Hindlimb muscle (tissue), 1 donor: ENCODE data around the gene MCC. TPM values are rescaled to one million over a fixed set of nuclear protein-coding genes. Genes with fewer than 3 reads are reported as not detected.

ENCODE experiments used
- DNase-seq: peaks from one replicate; pipeline ENCODE4 v3.0.0-alpha.2; 2013
- polyA plus RNA-seq: library from polyadenylated mRNA; unstranded; fragments of 120-200 nt; gene quantifications from one replicate; pipeline ENCODE4 v1.2.1, GENCODE V29; 2013; ENCODE audit not compliant: insufficient read length

The MCC gene
- polyA plus RNA-seq, 1 donor: 17.8 TPM

- no peak for DNase-seq
These were observed 129.6 kb downstream of the MCC start for GRCh38 chr5:113358696-113359095.

GRCh38 chr5:113357696-113358476 is 130.4 kb downstream of the MCC start:
- no peak for DNase-seq

- DNase-seq: no peak
These were observed 131.8 kb downstream of the MCC start for GRCh38 chr5:113356487-113356886.

GRCh38 chr5:113354055-113354454 is 134.2 kb downstream of the MCC start:
- DNase-seq: no peak

- DNase-seq: no peak
These were observed 140.7 kb downstream of the MCC start for GRCh38 chr5:113347572-113347971.

- no peak for DNase-seq
These were observed 143.0 kb downstream of the MCC start for GRCh38 chr5:113344973-113345940.

- no peak for DNase-seq
These were observed 144.9 kb downstream of the MCC start for GRCh38 chr5:113343343-113343742.

- no peak for DNase-seq
These were observed 147.7 kb downstream of the MCC start for GRCh38 chr5:113340537-113340936.

GRCh38 chr5:113338628-113339027 is 149.6 kb downstream of the MCC start:
- no peak for DNase-seq

- DNase-seq: no peak
These were observed 150.5 kb downstream of the MCC start for GRCh38 chr5:113337515-113338415.

- DNase-seq: peak; percentile 36
These were observed 151.3 kb downstream of the MCC start for GRCh38 chr5:113336975-113337374.

- no peak for DNase-seq
These were observed 154.8 kb downstream of the MCC start for GRCh38 chr5:113333411-113333810.

GRCh38 chr5:113331209-113331551 is 157.1 kb downstream of the MCC start:
- no peak for DNase-seq

GRCh38 chr5:113330533-113331208 is 157.6 kb downstream of the MCC start:
- peak; percentile 46 for DNase-seq

GRCh38 chr5:113329981-113330380 is 158.3 kb downstream of the MCC start:
- DNase-seq: no peak

GRCh38 chr5:113325054-113325453 is 163.2 kb downstream of the MCC start:
- DNase-seq: no peak

GRCh38 chr5:113321276-113321675 is 167.0 kb downstream of the MCC start:
- no peak for DNase-seq

- no peak for DNase-seq
These were observed 167.9 kb downstream of the MCC start for GRCh38 chr5:113320273-113320780.

GRCh38 chr5:113319256-113320053 is 168.8 kb downstream of the MCC start:
- DNase-seq: no peak

- DNase-seq: no peak
These were observed 170.6 kb downstream of the MCC start for GRCh38 chr5:113317636-113318035.

- DNase-seq: no peak
These were observed 177.0 kb downstream of the MCC start for GRCh38 chr5:113311301-113311700.
